ENCODE results near the gene BCAN. TPM values are rescaled to one million over a fixed set of nuclear protein-coding genes. Genes with fewer than 3 reads are reported as not detected.
A peak's percentile ranks its signal among the peaks of the same experiment; 100 is the strongest.

Gene BCAN
- total RNA-seq, 1 experiment from 2014 or later = 3.6 TPM

GRCh38 chr1:156676820-156677615 is 35.1 kb downstream of the BCAN start, which contains the start of gene NES (continued):
- TF ChIP-seq ARID4B (CRISPR knock-in tag; IDR thresholded peaks at IDR 0.05; ENCODE audit: borderline replicate concordance) (peak; percentile 69), FOXK1 (CRISPR knock-in tag; IDR thresholded peaks at IDR 0.05) (peak; percentile 55; the same call in 1 of the 2 replicates), ETV6 (CRISPR knock-in tag; IDR thresholded peaks at IDR 0.05) (peak; percentile 66; the same call in 1 of the 2 replicates), NR2C2 (CRISPR knock-in tag; IDR thresholded peaks at IDR 0.05) (peak; percentile 77; the same call in 1 of the 2 replicates), RORB (CRISPR knock-in tag; IDR thresholded peaks at IDR 0.05) (no peak)
- TF ChIP-seq, protein P1, sequence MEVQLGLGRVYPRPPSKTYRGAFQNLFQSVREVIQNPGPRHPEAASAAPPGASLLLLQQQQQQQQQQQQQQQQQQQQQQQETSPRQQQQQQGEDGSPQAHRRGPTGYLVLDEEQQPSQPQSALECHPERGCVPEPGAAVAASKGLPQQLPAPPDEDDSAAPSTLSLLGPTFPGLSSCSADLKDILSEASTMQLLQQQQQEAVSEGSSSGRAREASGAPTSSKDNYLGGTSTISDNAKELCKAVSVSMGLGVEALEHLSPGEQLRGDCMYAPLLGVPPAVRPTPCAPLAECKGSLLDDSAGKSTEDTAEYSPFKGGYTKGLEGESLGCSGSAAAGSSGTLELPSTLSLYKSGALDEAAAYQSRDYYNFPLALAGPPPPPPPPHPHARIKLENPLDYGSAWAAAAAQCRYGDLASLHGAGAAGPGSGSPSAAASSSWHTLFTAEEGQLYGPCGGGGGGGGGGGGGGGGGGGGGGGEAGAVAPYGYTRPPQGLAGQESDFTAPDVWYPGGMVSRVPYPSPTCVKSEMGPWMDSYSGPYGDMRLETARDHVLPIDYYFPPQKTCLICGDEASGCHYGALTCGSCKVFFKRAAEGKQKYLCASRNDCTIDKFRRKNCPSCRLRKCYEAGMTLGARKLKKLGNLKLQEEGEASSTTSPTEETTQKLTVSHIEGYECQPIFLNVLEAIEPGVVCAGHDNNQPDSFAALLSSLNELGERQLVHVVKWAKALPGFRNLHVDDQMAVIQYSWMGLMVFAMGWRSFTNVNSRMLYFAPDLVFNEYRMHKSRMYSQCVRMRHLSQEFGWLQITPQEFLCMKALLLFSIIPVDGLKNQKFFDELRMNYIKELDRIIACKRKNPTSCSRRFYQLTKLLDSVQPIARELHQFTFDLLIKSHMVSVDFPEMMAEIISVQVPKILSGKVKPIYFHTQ (CRISPR knock-in tag; IDR thresholded peaks at IDR 0.05) = no peak

DNA sequence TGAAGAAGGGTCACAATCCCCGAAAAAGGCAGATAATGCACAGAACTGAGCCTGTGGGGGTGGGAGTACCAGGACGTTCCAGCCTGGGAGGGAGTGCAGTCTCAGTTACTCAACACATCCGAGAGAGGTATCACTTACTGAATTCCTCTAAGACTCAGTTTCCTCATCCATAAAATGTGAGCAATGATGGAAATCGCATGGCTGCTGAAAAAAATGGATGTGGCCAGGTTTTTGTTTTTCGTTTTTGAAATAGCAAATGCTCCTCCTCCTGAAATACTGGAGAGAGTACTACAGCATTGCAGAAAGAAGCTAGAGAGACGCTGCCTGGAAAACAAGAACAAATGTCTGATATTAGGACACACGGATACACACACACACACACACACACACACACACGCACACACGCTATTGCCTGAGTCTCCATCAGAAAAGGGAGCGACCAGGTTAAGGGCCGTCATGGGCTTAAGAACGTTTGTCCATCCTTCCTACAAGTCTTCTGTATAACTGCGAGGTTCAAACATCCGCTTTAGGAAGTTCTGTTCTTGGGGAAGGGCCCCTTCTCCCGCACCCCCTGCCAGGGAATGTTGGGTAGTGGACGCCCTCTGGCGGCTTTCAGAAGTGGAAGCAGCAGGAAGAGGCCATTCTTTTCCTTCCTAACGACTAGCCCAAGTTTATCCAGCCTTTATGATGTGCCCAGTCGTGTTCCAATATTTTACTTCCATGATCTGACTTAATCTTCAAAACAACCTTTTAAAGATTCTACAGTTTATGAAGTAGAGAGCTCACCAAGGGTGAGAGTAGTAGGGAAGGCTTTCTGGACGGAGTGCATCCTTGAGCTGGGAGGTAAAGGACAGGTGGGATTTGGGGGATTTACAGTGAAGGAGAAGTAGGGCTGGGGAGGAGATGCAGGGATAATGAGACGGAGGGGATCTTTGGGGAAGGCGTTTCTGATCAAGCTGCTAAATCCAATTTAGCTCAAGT is 36.0 kb downstream of the BCAN start:
- Mint-ChIP-seq H3K27me3 (ENCODE audit: low read depth) (peaks cover 34% of the 10 kb centered on the region), H3K4me1 (peaks cover 57% of the 10 kb centered on the region), H3K27ac (peak overlapping the region; percentile 82), H3K9me3 (no peaks in the 10 kb centered on the region), H3K4me3 (peak overlapping the region; percentile 76), H3K36me3 (peaks cover 8% of the 10 kb centered on the region)
- POLR2A ChIA-PET = interaction anchor here (0.6 to 6.5 kb wide), 10 partner anchors 10 to 176 kb away, joined by 3 to 150 read pairs (median 13); partner anchors contain the start of genes CRABP2 and HDGF
- CTCF ChIA-PET = interaction anchor here (0.8 to 13.4 kb wide), 25 partner anchors 7 to 258 kb away, joined by 3 to 437 read pairs (median 7); partner anchors contain the start of genes BCAN, CRABP2, HAPLN2 and HDGF
- ATAC-seq (peak; percentile 2), DNase-seq (ENCODE audit: low spot score) (peak; percentile 77)
- TF ChIP-seq, protein P2, sequence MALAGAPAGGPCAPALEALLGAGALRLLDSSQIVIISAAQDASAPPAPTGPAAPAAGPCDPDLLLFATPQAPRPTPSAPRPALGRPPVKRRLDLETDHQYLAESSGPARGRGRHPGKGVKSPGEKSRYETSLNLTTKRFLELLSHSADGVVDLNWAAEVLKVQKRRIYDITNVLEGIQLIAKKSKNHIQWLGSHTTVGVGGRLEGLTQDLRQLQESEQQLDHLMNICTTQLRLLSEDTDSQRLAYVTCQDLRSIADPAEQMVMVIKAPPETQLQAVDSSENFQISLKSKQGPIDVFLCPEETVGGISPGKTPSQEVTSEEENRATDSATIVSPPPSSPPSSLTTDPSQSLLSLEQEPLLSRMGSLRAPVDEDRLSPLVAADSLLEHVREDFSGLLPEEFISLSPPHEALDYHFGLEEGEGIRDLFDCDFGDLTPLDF (CRISPR knock-in tag; IDR thresholded peaks at IDR 0.05) = no peak
- TF ChIP-seq TEAD1 (CRISPR knock-in tag; IDR thresholded peaks at IDR 0.05) (0 out of 2 replicates have a peak, but pooled peaks have one; percentile 26), CTCF (IDR thresholded peaks at IDR 0.05) (peak; percentile 76), CDX4 (CRISPR knock-in tag; IDR thresholded peaks at IDR 0.05; ENCODE audit: borderline replicate concordance) (no peak), HMGXB4 (CRISPR knock-in tag; IDR thresholded peaks at IDR 0.05) (no peak), ELF4 (CRISPR knock-in tag; IDR thresholded peaks at IDR 0.05; ENCODE audit: low read depth) (no peak), JUN (CRISPR knock-in tag; IDR thresholded peaks at IDR 0.05) (no peak), NR3C1 (CRISPR knock-in tag; conservative IDR thresholded peaks at IDR 0.05; ENCODE audit: low read depth) (no peak), GABPB1 (CRISPR knock-in tag; IDR thresholded peaks at IDR 0.05) (no peak), JAZF1 (CRISPR knock-in tag; IDR thresholded peaks at IDR 0.05) (no peak), SOX15 (CRISPR knock-in tag; IDR thresholded peaks at IDR 0.05) (no peak), MYBL2 (CRISPR knock-in tag; IDR thresholded peaks at IDR 0.05) (no peak), MAX (CRISPR knock-in tag; IDR thresholded peaks at IDR 0.05) (0 out of 2 replicates have a peak, but pooled peaks have one; percentile 17), ZNF219 (CRISPR knock-in tag; IDR thresholded peaks at IDR 0.05; ENCODE audit: borderline replicate concordance) (no peak)
